Mammary epithelial cell (primary cell): ENCODE results near the gene PDHB.

ENCODE experiments used
- EZH2 ChIP-seq: IDR thresholded peaks from 2 replicates; pipeline ENCODE4 v1.6.1; 2012; ENCODE audit warnings: low read length, inconsistent platforms, borderline replicate concordance
- TF ChIP-seq, protein P1 (sequence below), 2 donors: IDR thresholded peaks in 1 of 2; conservative IDR thresholded peaks in 1 of 2; 2 replicates each; pipeline ENCODE4 v1.5.1; 2011 to 2012; ENCODE audit warnings: inconsistent platforms in 2 of 2, low read length in 2 of 2, mild to moderate bottlenecking in 2 of 2, control low read depth in 1 of 2, low read depth in 1 of 2; ENCODE audit not compliant: insufficient read depth in 1 of 2; ENCODE audit errors: extremely low read depth in 1 of 2

DNA sequence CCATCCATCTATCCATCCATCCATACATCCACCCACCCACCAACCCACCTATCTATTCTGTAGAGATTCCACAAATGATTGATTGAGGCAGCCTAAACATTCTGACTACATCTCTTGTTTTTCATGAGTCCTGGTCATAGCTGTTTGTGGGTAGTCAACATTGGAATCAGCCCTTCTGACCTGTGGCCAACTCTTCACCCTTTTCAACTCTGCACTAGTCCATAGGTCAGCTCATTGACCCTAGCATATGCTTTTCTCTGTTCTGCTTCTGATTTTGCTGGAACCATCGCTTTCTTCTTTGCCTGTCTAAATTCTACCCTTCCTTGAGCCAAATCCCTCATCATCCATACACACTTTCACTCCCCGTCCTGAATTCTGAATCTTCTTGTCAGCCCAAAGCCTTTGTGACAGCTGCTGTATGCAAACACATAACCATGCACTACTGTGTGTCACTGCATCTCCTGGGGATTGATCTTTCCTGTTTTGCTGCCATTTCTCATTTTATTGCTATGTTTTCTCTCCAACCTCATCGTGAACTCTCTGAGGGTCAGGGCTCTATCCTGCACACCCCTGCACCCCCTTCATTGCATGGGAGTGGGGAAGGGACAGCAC lies 41.4 kb upstream of the PDHB start:
- TF ChIP-seq EZH2, result no peak
- TF ChIP-seq, protein P1, sequence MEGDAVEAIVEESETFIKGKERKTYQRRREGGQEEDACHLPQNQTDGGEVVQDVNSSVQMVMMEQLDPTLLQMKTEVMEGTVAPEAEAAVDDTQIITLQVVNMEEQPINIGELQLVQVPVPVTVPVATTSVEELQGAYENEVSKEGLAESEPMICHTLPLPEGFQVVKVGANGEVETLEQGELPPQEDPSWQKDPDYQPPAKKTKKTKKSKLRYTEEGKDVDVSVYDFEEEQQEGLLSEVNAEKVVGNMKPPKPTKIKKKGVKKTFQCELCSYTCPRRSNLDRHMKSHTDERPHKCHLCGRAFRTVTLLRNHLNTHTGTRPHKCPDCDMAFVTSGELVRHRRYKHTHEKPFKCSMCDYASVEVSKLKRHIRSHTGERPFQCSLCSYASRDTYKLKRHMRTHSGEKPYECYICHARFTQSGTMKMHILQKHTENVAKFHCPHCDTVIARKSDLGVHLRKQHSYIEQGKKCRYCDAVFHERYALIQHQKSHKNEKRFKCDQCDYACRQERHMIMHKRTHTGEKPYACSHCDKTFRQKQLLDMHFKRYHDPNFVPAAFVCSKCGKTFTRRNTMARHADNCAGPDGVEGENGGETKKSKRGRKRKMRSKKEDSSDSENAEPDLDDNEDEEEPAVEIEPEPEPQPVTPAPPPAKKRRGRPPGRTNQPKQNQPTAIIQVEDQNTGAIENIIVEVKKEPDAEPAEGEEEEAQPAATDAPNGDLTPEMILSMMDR (conservative IDR thresholded peaks at IDR 0.05 in 1 of 2, IDR thresholded peaks at IDR 0.05 in 1 of 2; ENCODE audit: extremely low read depth in 1 of 2, insufficient read depth in 1 of 2, low read depth in 1 of 2, low read length in 2 of 2), result no peak
